K562 (cell line): ENCODE results near the gene ZCCHC24. TPM values are rescaled to one million over a fixed set of nuclear protein-coding genes. Genes with fewer than 3 reads are reported as not detected.

Source experiments
- ATAC-seq: fragments of 200-7000 bp; cut with Tn5 transposase; 3 replicates; pipeline ENCODE4 v1.9.1; 2020; ENCODE audit warnings: moderate library complexity
- BruUV-seq: library from RNA; stranded (reverse); fragments of 400-500 nt; replicated peaks from 2 replicates; lab custom pipeline; 2021; lab: Mats Ljungman, UMichigan
- CTCF ChIA-PET: fragments of 300-600 bp; formaldehyde crosslinking; extraction: SDS; loops from one replicate; lab custom pipeline; 2021; ENCODE audit warnings: low intra/inter-chr PET ratio; lab: Yijun Ruan, JAX
- POLR2A ChIA-PET: fragments of 300-600, 350-650 bp; sonication (Branson Sonifier 250); formaldehyde crosslinking; extraction: SDS; loops from one replicate; lab custom pipeline; 2021; ENCODE audit warnings: antibody characterized with exemption, inconsistent platforms; lab: Yijun Ruan, JAX
- DNase-seq, 4 experiments: peaks; one replicate each; pipeline versions ENCODE4 v3.0.0 to v3.0.0-alpha.2; 2011 to 2018; ENCODE audit warnings: low spot score in 3 of 4, mixed read lengths in 3 of 4; ENCODE audit errors: extremely low read depth in 1 of 4
- FAIRE-seq: peaks from 2 replicates; lab custom pipeline; 2011; peaks lifted over from hg19 to GRCh38; lab: Jason Lieb, UNC
- H2AFZ ChIP-seq: 2 replicates; pipeline ENCODE4 v1.6.0; 2011; ENCODE audit warnings: low read depth, low read length, control low read depth, inconsistent platforms
- H3K27ac ChIP-seq: fragments of 200-600 bp; 3 replicates; pipeline ENCODE4 v1.8.0; 2011; ENCODE audit warnings: low read depth, mild to moderate bottlenecking, control low read depth, inconsistent platforms, low read length, moderate library complexity, mixed read lengths; ENCODE audit errors: extremely low read depth
- H3K27me3 ChIP-seq, 2 experiments: fragments of 300-600 bp in 1 of 2; 2 replicates in 1 of 2; 3 replicates in 1 of 2; pipeline versions ENCODE4 v1.6.0 to v1.8.0; 2011; ENCODE audit warnings: inconsistent platforms in 2 of 2, low read length in 2 of 2, mild to moderate bottlenecking in 1 of 2, mixed read lengths in 1 of 2, moderate library complexity in 1 of 2; ENCODE audit not compliant: control insufficient read depth in 2 of 2, insufficient read depth in 2 of 2
- H3K36me3 ChIP-seq: fragments of 300-600 bp; 3 replicates; pipeline ENCODE4 v1.8.0; 2011; ENCODE audit warnings: mild to moderate bottlenecking, low read length, inconsistent platforms; ENCODE audit not compliant: control insufficient read depth, insufficient read depth
- H3K4me1 ChIP-seq, 2 experiments: fragments of 200-600 bp in 1 of 2; replicated peaks in 1 of 2; 2 replicates in 1 of 2; 3 replicates in 1 of 2; pipeline versions ENCODE4 v1.5.1 to v1.8.0; 2011; ENCODE audit warnings: inconsistent platforms in 2 of 2, low read length in 2 of 2, mild to moderate bottlenecking in 1 of 2, mixed read lengths in 1 of 2, moderate library complexity in 1 of 2; ENCODE audit not compliant: control insufficient read depth in 2 of 2, insufficient read depth in 2 of 2
- H3K4me2 ChIP-seq: 2 replicates; pipeline ENCODE4 v1.6.1; 2011; ENCODE audit warnings: low read length, control low read depth, inconsistent platforms, mixed read lengths; ENCODE audit not compliant: insufficient read depth
- H3K4me3 ChIP-seq: fragments of 200-600 bp; sonication (generic), shearing (Covaris generic); 2 replicates; pipeline ENCODE4 v1.5.1; 2016; ENCODE audit warnings: control low read depth, inconsistent platforms
- H3K79me2 ChIP-seq: fragments of 200-600 bp; 3 replicates; pipeline ENCODE4 v1.8.0; 2011; ENCODE audit warnings: low read length, inconsistent platforms; ENCODE audit not compliant: control insufficient read depth, insufficient read depth
- H3K9ac ChIP-seq, 2 experiments: 2 replicates each; pipeline versions ENCODE4 v1.6.0 to v1.6.1; 2011; ENCODE audit warnings: low read depth in 2 of 2, low read length in 2 of 2, control low read depth in 1 of 2, inconsistent platforms in 1 of 2, mild to moderate bottlenecking in 1 of 2, mixed read lengths in 1 of 2; ENCODE audit not compliant: insufficient read depth in 1 of 2
- H3K9me1 ChIP-seq: one replicate; pipeline ENCODE4 v1.6.0; 2011; ENCODE audit warnings: inconsistent platforms, mild to moderate bottlenecking, low read length, moderate library complexity; ENCODE audit not compliant: control insufficient read depth, insufficient read depth
- H3K9me3 ChIP-seq: replicated peaks from 2 replicates; pipeline ENCODE4 v1.5.1; 2011; ENCODE audit warnings: low read depth, low read length, inconsistent platforms; ENCODE audit not compliant: control insufficient read depth, insufficient read depth
- H4K20me1 ChIP-seq: replicated peaks from 2 replicates; pipeline ENCODE4 v1.6.1; 2011; ENCODE audit warnings: low read length, inconsistent platforms, mixed read lengths; ENCODE audit not compliant: control insufficient read depth, insufficient read depth
- CBFB ChIP-seq: sonication (generic); formaldehyde crosslinking; IDR thresholded peaks from 2 replicates; pipeline ENCODE4 v1.4.0; 2020; ENCODE audit warnings: mild to moderate bottlenecking, missing genetic modification reagents
- HEY1 ChIP-seq: fragments of 250-450 bp; sonication (Bioruptor Pico); IDR thresholded peaks from 2 replicates; pipeline ENCODE4 v1.5.0; 2020; ENCODE audit warnings: mild to moderate bottlenecking, moderate library complexity, borderline replicate concordance
- RBFOX2 ChIP-seq: fragments of 200-400 bp; formaldehyde crosslinking; IDR thresholded peaks from 2 replicates; pipeline ENCODE4 v1.6.1; 2017; ENCODE audit warnings: low read depth, mild to moderate bottlenecking, low read length, moderate library complexity
- STAT5A ChIP-seq: IDR thresholded peaks from 2 replicates; pipeline ENCODE4 v1.6.1; 2012; ENCODE audit warnings: low read length, inconsistent platforms, borderline replicate concordance
- WGBS: fragments of 100-300 bp; shearing (Covaris generic); methylation state at CpG from one replicate; pipeline ENCODE4 v1.1.6; 2016; ENCODE audit warnings: low coverage, mixed read lengths; ENCODE audit not compliant: insufficient coverage; ENCODE audit errors: missing lambda C conversion rate; 5-methylcytosine and 5-hydroxymethylcytosine counted together
- in situ Hi-C: fragments of 300-500 bp; cut with MboI; formaldehyde crosslinking; loops from 4 replicates; pipeline ENCODE4 v1.15.0; 2018; ENCODE audit warnings: inconsistent platforms, mixed read lengths
- intact Hi-C: fragments of 100-400 bp; cut with micrococcal nuclease; formaldehyde crosslinking; loops from 2 replicates; pipeline ENCODE4 v1.14.2; 2022
- polyA plus RNA-seq, 8 experiments: library from polyadenylated mRNA; depleted of rRNA in 4 of 8; stranded (reverse) in 5 of 8; unstranded in 3 of 8; fragments of >200 nt; fragmentation: Nextera tagmentation in 2 of 8; fragmentation: Illumina TruSeq in 1 of 8; extraction: Ambion mirVana in 2 of 8; extraction: Trizol in 1 of 8; gene quantifications; 2 replicates each; pipeline versions ENCODE4 v1.2.1 to v1.2.3, GENCODE V29; 2011 to 2014; ENCODE audit warnings: inconsistent platforms in 1 of 8, missing spikeins in 1 of 8
- total RNA-seq, 7 experiments: library from RNA; depleted of rRNA in 6 of 7; stranded (reverse); fragments of >200 nt in 6 of 7; fragmentation: Illumina TruSeq in 2 of 7; extraction: Trizol in 2 of 7; gene quantifications; 2 replicates each; pipeline versions ENCODE4 v1.2.1 to v1.2.3, GENCODE V29; 2011 to 2021; ENCODE audit warnings: low replicate concordance in 1 of 7
- TF ChIP-seq, protein P1 (sequence below): fragments of 450-650 bp; IDR thresholded peaks from 2 replicates; pipeline ENCODE4 v1.6.1; 2016
- TF ChIP-seq, protein P2 (sequence below): sonication (generic); formaldehyde crosslinking; IDR thresholded peaks from 2 replicates; pipeline ENCODE4 v1.8.1; 2023; ENCODE audit warnings: mild to moderate bottlenecking, missing genetic modification reagents, moderate library complexity

Gene ZCCHC24
- total and polyA plus RNA-seq, 9 of the 15 experiments (the other 6 are each of a cell fraction or from before 2014, with no cell fraction given): 0.84 to 11.0 (median 4.6) TPM

DNA sequence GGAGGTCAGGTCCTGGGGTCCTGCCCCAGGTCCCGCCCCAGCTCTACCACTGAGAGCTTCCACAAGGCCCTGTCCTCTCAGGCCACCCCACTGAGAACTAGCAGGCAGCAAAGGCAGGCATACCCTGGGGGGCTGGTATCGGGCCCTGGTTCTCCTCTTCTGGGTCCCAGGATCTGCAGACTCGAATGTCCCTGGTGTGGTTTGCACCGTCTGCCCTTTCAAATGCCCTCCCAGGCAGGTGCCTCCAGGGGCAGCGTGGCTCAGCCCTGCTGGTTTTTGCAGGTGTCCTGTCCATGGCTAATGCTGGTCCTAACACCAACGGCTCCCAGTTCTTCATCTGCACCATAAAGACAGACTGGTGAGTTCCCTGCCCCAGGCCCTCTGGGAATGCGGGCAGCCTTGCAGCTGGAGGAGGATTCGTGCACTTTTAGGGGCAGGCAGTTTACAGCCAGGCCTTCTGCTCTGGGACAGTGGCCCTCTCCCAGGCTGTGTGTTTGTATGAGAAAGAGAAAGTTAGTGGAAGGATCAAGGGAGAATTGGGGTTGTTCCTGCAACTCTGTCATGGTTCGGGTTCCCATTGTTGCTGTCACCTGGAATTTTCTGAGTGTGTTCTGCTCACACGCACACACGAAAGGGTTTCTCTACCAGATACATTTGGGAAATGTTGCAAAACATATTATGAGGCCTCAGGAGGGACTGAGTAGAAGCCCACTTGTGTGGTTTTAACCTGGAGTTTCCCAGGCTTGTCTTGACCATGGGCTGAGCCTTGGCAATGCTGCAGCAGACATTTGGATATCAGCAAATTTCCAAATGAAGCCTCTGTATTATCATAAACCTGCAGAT, 93.2 kb downstream of the ZCCHC24 start:
- H3K4me1 ChIP-seq: peaks cover 18 to 40% of the 10 kb centered on the region in 2 experiments
- CTCF ChIA-PET: no interaction called here

More for the DNA sequence above, 93.2 kb downstream of the ZCCHC24 start:
- no peak for FAIRE-seq
- Histone ChIP-seq H3K27ac (no peak overlapping the region), H3K27me3 (no peaks in the 10 kb centered on the region), H3K79me2 (peaks cover 39% of the 10 kb centered on the region)
- TF ChIP-seq CBFB (CRISPR knock-in tag): no peak
- no peak for TF ChIP-seq STAT5A
- TF ChIP-seq, protein P1, sequence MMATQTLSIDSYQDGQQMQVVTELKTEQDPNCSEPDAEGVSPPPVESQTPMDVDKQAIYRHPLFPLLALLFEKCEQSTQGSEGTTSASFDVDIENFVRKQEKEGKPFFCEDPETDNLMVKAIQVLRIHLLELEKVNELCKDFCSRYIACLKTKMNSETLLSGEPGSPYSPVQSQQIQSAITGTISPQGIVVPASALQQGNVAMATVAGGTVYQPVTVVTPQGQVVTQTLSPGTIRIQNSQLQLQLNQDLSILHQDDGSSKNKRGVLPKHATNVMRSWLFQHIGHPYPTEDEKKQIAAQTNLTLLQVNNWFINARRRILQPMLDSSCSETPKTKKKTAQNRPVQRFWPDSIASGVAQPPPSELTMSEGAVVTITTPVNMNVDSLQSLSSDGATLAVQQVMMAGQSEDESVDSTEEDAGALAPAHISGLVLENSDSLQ: no peak
- TF ChIP-seq HEY1 (CRISPR knock-in tag): no peak
- TF ChIP-seq, protein P2, sequence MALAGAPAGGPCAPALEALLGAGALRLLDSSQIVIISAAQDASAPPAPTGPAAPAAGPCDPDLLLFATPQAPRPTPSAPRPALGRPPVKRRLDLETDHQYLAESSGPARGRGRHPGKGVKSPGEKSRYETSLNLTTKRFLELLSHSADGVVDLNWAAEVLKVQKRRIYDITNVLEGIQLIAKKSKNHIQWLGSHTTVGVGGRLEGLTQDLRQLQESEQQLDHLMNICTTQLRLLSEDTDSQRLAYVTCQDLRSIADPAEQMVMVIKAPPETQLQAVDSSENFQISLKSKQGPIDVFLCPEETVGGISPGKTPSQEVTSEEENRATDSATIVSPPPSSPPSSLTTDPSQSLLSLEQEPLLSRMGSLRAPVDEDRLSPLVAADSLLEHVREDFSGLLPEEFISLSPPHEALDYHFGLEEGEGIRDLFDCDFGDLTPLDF (CRISPR knock-in tag): 0 out of 2 replicates have a peak, but pooled peaks have one; percentile 1
- peak; percentile 59 for TF ChIP-seq RBFOX2
- TF ChIP-seq, all 486 proteins: peak for 2
- Histone ChIP-seq H3K36me3 (peaks cover 77% of the 10 kb centered on the region), H3K9me1 (peaks cover 21% of the 10 kb centered on the region), H4K20me1 (peaks cover 25% of the 10 kb centered on the region), H3K4me2 (no peak overlapping the region), H3K9me3 (no peaks in the 10 kb centered on the region), H2AFZ (no peak overlapping the region), H3K4me3 (no peak overlapping the region), H3K9ac (no peak overlapping the region)
- ATAC-seq: no peak
- over 99% methylated on average over 11 of the region's 11 CpGs for WGBS
- POLR2A ChIA-PET: no interaction called here
- no TSS peak for BruUV-seq
- intact Hi-C loops: no loop called here
- DNase-seq: peak in 1 of 4 experiments; percentile 6
- in situ Hi-C loops: no loop called here
